Uterus (tissue), 2 donors: Measurements from ENCODE around the gene CUTA.

Experiments
- CTCF ChIP-seq, 4 experiments: fragments of 200-600 bp in 2 of 4; fragments of 450-650 bp in 2 of 4; sonication (generic) in 2 of 4; IDR thresholded peaks; one replicate each; pipeline ENCODE4 v1.5.1; 2016 to 2019; ENCODE audit warnings: antibody characterized with exemption in 4 of 4, mild to moderate bottlenecking in 2 of 4, moderate library complexity in 1 of 4
- POLR2A ChIP-seq, 2 donors: fragments of 450-650 bp; IDR thresholded peaks; one replicate each; pipeline ENCODE4 v1.6.1; 2016; ENCODE audit warnings: antibody characterized with exemption in 2 of 2, mild to moderate bottlenecking in 1 of 2, moderate library complexity in 1 of 2

GRCh38 chr6:33410050-33410710 lies 7.7 kb downstream of the CUTA start:
- TF ChIP-seq POLR2A (IDR thresholded peaks at IDR 0.05) (peak; percentile 82 to 89), CTCF (IDR thresholded peaks at IDR 0.05) (no peak)
